Spleen (tissue), 11 donors: ENCODE results near the gene ZNF652. TPM values are rescaled to one million over a fixed set of nuclear protein-coding genes. Genes with fewer than 3 reads are reported as not detected.

Experiments used
- DNase-seq: peaks from one replicate; pipeline ENCODE4 v3.0.0-alpha.2; 2020
- H3K27ac ChIP-seq, 8 donors: fragments of 200-600 bp; sonication (generic) in 7 of 8; 1 replicate in 4 of 8; 2 replicates in 4 of 8; pipeline versions ENCODE4 v1.5.0 to v1.8.0; 2016 to 2021; ENCODE audit warnings: inconsistent platforms in 4 of 8, mild to moderate bottlenecking in 4 of 8, moderate library complexity in 1 of 8
- H3K27me3 ChIP-seq, 7 donors: fragments of 200-600 bp; sonication (generic) in 6 of 7; replicated peaks in 1 of 7; 1 replicate in 4 of 7; 2 replicates in 3 of 7; pipeline versions ENCODE4 v1.5.0 to v1.8.0; 2016 to 2021; ENCODE audit warnings: inconsistent platforms in 3 of 7, mild to moderate bottlenecking in 1 of 7
- H3K36me3 ChIP-seq, 6 donors: fragments of 200-600 bp; sonication (generic) in 5 of 6; 1 replicate in 4 of 6; 2 replicates in 2 of 6; pipeline versions ENCODE4 v1.5.0 to v1.8.0; 2016 to 2021; ENCODE audit warnings: inconsistent platforms in 2 of 6
- H3K4me1 ChIP-seq, 6 donors: fragments of 200-600 bp; sonication (generic) in 5 of 6; 1 replicate in 3 of 6; 2 replicates in 3 of 6; pipeline versions ENCODE4 v1.5.0 to v1.8.0; 2016 to 2021; ENCODE audit warnings: inconsistent platforms in 3 of 6
- H3K4me3 ChIP-seq, 8 donors: fragments of 200-600 bp; sonication (generic) in 7 of 8; 1 replicate in 4 of 8; 2 replicates in 4 of 8; pipeline versions ENCODE4 v1.5.0 to v1.8.0; 2016 to 2021; ENCODE audit warnings: inconsistent platforms in 4 of 8, mild to moderate bottlenecking in 4 of 8, moderate library complexity in 2 of 8
- H3K9me3 ChIP-seq, 8 donors: fragments of 200-600 bp; sonication (generic) in 7 of 8; 1 replicate in 4 of 8; 2 replicates in 4 of 8; pipeline versions ENCODE4 v1.5.0 to v1.8.0; 2016 to 2021; ENCODE audit warnings: inconsistent platforms in 4 of 8
- CTCF ChIP-seq, 11 experiments: fragments of 200-600 bp in 7 of 11; fragments of 450-650 bp in 4 of 11; sonication (generic) in 4 of 11; IDR thresholded peaks in 8 of 11; conservative IDR thresholded peaks in 3 of 11; 1 replicate in 7 of 11; 2 replicates in 4 of 11; pipeline versions ENCODE4 v1.4.0 to v1.8.0; 2016 to 2021; ENCODE audit warnings: antibody characterized with exemption in 11 of 11, inconsistent platforms in 4 of 11, mild to moderate bottlenecking in 1 of 11
- POLR2A ChIP-seq, 3 donors: fragments of 450-650 bp; IDR thresholded peaks; one replicate each; pipeline ENCODE4 v1.5.1; 2017; ENCODE audit warnings: antibody characterized with exemption in 3 of 3, mild to moderate bottlenecking in 1 of 3
- POLR2AphosphoS5 ChIP-seq, 3 donors: sonication (generic); formaldehyde crosslinking; IDR thresholded peaks; one replicate each; pipeline ENCODE4 v1.5.1; 2017; ENCODE audit warnings: antibody characterized with exemption in 3 of 3
- WGBS, 5 donors: extraction: QIAGEN DNeasy Blood & Tissue Kit in 3 of 5; methylation state at CpG; one replicate each; pipeline versions ENCODE4 v1.1.5 to v1.1.7; 2013 to 2018; 5-methylcytosine and 5-hydroxymethylcytosine counted together
- intact Hi-C: fragments of 100-400 bp; cut with DNase I; formaldehyde crosslinking; loops from one replicate; pipeline ENCODE4 v1.15.0; 2023; ENCODE audit warnings: low total_unique reads
- polyA plus RNA-seq, 3 donors: library from polyadenylated mRNA; stranded (reverse); fragments of 200-250 nt; gene quantifications; one replicate each; pipeline ENCODE4 v1.2.1, GENCODE V29; 2013
- total RNA-seq, 7 donors: library from RNA; depleted of rRNA in 3 of 7; stranded (reverse); fragments of >200 nt in 3 of 7; fragmentation: NEBNext Ultra II Directional in 4 of 7; extraction: Animal tissue kit (Norgen Biotek cat#: 25700) in 4 of 7; gene quantifications; one replicate each; pipeline versions ENCODE4 v1.1.0 to v1.2.1, GENCODE V29; 2016 to 2021
- donor health status: healthy with polysubstance abuse.
- donor health status: DM: no; HTN: no; CAD: no; lungs with moderate emphysema.
- donor health status: DM: no; HTN: no; CAD: no.
- donor health status: Bipolar disorder and iron deficiency.
- donor health status: healthy.
- donor health status: DM: no; HTN: no; CAD: no.
- donor health status: DM: yes; HTN: yes; CAD: no.

The ZNF652 gene
- total and polyA plus RNA-seq, 10 donors, result 18.2 to 73.9 (median 52.5) TPM

GRCh38 chr17:49372425-49372824 is 10.4 kb upstream of the ZNF652 start:
- Histone ChIP-seq H3K36me3 (no peaks in the 10 kb centered on the region), H3K9me3 (no peaks in the 10 kb centered on the region), H3K4me1 (peaks cover 0 to 30% (median 11%) of the 10 kb centered on the region in 6 donors), H3K27ac (peak overlapping the region in 1 of 8 donors; percentile 24), H3K27me3 (no peaks in the 10 kb centered on the region), H3K4me3 (no peak overlapping the region)
- TF ChIP-seq POLR2AphosphoS5 (IDR thresholded peaks at IDR 0.05), result no peak
- no peak for TF ChIP-seq POLR2A (IDR thresholded peaks at IDR 0.05)
- no peak for TF ChIP-seq CTCF (IDR thresholded peaks at IDR 0.05 in 8 of 11, conservative IDR thresholded peaks at IDR 0.05 in 3 of 11)
- 56 to 69% (median 63%) methylated on average over 7 of the region's 7 CpGs for WGBS, 5 donors
- intact Hi-C loops, result no loop called here
- no peak for DNase-seq

GRCh38 chr17:49370971-49371834 is 9.2 kb upstream of the ZNF652 start:
- Histone ChIP-seq H3K9me3 (no peaks in the 10 kb centered on the region), H3K27ac (peak overlapping the region in 1 of 8 donors; percentile 8), H3K4me3 (no peak overlapping the region), H3K36me3 (no peaks in the 10 kb centered on the region), H3K4me1 (peaks cover 0 to 30% (median 11%) of the 10 kb centered on the region in 6 donors), H3K27me3 (no peaks in the 10 kb centered on the region)
- WGBS, 5 donors, result 66 to 86% (median 79%) methylated on average over 13 of the region's 13 CpGs
- TF ChIP-seq CTCF (IDR thresholded peaks at IDR 0.05 in 8 of 11, conservative IDR thresholded peaks at IDR 0.05 in 3 of 11), result no peak
- TF ChIP-seq POLR2AphosphoS5 (IDR thresholded peaks at IDR 0.05), result no peak
- no peak for TF ChIP-seq POLR2A (IDR thresholded peaks at IDR 0.05)
- intact Hi-C loops, result no loop called here
- no peak for DNase-seq

- Histone ChIP-seq H3K4me3 (no peak overlapping the region), H3K36me3 (no peaks in the 10 kb centered on the region), H3K27ac (no peak overlapping the region), H3K9me3 (no peaks in the 10 kb centered on the region), H3K27me3 (no peaks in the 10 kb centered on the region), H3K4me1 (peaks cover 0 to 40% (median 12%) of the 10 kb centered on the region in 6 donors)
- DNase-seq, result no peak
- TF ChIP-seq CTCF (IDR thresholded peaks at IDR 0.05 in 8 of 11, conservative IDR thresholded peaks at IDR 0.05 in 3 of 11) (no peak), POLR2A (IDR thresholded peaks at IDR 0.05) (no peak), POLR2AphosphoS5 (IDR thresholded peaks at IDR 0.05) (no peak)
- intact Hi-C loops, result loop anchor here (10.0 kb wide), 1 partner anchor 55 kb away; no protein-coding TSS in a partner anchor
- 91 to 100% (median 97%) methylated on average over 1 of the region's 1 CpG for WGBS, 5 donors
Measured at GRCh38 chr17:49369760-49370159, 7.7 kb upstream of the ZNF652 start.

- H3K36me3 ChIP-seq, result no peaks in the 10 kb centered on the region
- TF ChIP-seq CTCF (IDR thresholded peaks at IDR 0.05 in 8 of 11, conservative IDR thresholded peaks at IDR 0.05 in 3 of 11) (no peak), POLR2AphosphoS5 (IDR thresholded peaks at IDR 0.05) (no peak), POLR2A (IDR thresholded peaks at IDR 0.05) (no peak)
- no peaks in the 10 kb centered on the region for H3K9me3 ChIP-seq
- H3K27ac ChIP-seq, result no peak overlapping the region
- no peak for DNase-seq
- no peaks in the 10 kb centered on the region for H3K27me3 ChIP-seq
- no peak overlapping the region for H3K4me3 ChIP-seq
- intact Hi-C loops, result loop anchor here (10.0 kb wide), 1 partner anchor 54 kb away; no protein-coding TSS in a partner anchor
- WGBS, 5 donors, result 80 to 94% (median 91%) methylated on average over 1 of the region's 1 CpG
- peaks cover 0 to 40% (median 12%) of the 10 kb centered on the region in 6 donors for H3K4me1 ChIP-seq
Measured at GRCh38 chr17:49369089-49369488, 7.0 kb upstream of the ZNF652 start.
